ENCODE results near the gene CYP4F22.
"Not testable (repeated sequence)": the region's sequence is repeated elsewhere in the genome, so short reads cannot be mapped to it uniquely, and the experiment has no call there.

Gene CYP4F22

DNA sequence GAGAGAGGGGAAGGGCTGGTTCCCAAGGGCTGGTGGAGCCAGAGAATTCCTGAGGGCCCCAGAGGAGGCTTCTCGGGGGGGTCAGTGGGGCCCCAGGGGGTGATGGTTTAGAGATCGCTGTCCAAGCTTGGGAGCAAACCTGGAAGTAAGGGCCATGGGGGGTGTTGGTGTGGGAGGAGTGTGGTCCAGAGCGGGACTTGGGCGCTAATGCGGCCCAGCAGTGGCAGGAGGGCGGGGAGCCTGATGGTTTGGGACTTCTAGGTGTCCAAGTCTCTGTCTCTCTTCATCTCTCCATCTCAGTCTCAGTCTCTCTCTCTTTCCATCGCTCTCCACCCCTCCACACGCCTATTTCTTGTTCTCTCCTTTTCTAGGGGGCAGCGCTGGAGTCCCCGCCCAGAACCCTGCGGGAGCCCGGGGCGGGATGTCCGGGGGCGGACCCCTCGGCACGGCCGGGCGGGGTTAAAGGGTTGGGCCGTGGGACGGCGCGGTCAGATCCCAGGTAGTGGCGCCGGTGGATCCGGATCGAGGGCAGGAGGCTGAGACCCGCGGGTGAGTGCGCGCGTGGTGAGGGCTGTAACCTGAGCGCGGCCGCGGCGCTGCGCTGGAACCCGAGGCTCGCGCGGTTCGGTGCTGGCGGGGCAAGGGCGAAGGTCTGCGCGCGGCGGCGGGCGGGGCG is at the start of gene CYP4F22:
TSS of gene CYP4F22 (plus strand) at position 491 of the 676 bp plus-strand sequence. CDS start 16,812 bp downstream, outside the sequence.
- DNase-seq: no peak

DNA sequence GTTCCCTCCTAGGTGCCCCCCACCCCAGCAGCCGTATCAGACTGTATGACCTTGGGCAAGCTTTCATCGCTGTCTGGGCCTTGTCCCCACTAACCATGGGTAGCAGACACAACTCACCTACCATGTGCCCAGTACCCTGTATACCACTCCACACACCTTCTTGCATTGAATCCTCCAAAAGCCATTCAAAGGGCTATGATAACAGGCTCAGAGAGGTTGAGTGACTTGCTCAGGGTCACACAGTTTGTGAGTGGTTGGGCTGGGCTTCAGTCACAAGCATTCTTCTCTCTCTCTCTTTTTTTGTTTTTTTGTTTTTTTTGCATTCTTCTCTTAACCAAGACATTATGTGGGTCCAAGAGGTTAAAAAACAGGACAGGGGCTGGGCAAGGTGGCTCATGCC is 46.6 kb upstream of the CYP4F22 start:
- no peak for DNase-seq

DNA sequence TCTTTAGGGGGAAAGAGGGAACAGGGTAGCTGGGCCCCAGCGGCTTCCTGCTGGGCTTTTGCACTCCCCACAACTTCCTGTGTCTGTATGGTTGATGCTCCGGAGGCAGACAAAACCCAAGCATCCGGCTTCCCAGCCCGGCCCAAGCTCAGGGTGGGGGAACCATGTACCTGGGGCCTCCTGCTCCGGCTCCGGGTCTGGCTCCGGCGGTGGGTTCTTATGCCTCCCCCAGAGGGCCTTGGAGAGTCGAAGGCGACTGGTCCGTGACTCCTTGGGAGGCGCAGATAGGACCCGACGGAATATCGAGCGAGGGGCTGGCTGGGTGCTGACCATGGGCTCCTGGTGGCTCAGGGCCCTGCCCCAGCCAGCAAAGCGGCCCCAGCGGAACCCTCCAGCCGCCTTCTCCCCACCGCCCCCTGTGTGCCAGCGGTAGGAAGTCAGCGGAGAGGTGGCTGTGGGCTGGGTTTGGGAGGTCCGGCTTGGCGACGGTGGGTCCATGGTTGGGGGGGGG is 44.4 kb upstream of the CYP4F22 start:
- DNase-seq: no peak

DNA sequence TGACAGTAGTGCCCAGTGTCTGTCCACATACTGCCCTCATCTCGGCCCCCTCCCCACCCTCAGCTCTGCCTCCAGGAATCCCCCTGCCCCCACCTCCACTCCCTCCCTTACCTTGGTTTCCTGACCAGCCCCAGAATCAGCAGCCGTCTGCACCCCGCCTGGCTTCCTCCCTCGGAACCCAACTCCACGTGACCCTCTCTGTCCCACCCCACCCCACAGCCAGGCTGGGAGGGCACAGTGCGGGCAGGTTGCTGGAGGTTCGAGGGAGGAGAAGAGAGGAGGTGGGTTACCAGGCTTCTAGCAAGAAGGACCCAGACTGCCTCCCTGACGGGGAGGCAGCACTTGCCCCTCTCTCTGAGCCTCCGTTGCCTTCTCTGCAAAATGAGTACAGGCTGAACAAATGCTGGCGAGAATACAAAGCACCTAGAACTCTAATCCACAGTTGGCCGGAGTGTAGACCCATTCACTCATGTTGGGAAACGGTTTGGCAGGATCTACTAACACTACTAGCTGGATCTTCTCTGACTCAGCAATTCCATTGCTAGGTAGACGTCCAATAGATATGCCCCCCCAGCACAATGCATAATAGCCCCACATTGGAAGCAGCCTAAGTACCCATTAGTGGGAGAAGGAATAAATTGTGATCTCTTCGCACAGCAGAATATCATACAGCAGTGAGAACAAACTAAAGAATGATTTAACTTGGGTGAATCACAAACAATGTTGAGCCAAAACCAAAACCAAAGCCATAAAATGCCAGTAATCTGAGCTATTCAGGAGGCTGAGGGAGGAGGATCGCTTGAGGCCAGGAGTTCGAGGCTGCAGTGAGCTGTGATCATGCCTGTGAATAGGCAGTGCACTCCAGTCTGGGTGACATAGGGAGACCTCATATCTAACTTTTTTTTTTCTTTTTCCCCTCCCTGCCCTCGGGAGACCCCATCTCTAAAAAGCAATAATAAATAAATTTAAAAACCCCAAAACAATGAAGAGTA is 43.6 kb upstream of the CYP4F22 start, which contains the start of gene RASAL3:
TSS of gene RASAL3 (minus strand) at position 151 of the 992 bp plus-strand sequence. CDS start 186 bp downstream, outside the sequence.
- no peak for DNase-seq

DNA sequence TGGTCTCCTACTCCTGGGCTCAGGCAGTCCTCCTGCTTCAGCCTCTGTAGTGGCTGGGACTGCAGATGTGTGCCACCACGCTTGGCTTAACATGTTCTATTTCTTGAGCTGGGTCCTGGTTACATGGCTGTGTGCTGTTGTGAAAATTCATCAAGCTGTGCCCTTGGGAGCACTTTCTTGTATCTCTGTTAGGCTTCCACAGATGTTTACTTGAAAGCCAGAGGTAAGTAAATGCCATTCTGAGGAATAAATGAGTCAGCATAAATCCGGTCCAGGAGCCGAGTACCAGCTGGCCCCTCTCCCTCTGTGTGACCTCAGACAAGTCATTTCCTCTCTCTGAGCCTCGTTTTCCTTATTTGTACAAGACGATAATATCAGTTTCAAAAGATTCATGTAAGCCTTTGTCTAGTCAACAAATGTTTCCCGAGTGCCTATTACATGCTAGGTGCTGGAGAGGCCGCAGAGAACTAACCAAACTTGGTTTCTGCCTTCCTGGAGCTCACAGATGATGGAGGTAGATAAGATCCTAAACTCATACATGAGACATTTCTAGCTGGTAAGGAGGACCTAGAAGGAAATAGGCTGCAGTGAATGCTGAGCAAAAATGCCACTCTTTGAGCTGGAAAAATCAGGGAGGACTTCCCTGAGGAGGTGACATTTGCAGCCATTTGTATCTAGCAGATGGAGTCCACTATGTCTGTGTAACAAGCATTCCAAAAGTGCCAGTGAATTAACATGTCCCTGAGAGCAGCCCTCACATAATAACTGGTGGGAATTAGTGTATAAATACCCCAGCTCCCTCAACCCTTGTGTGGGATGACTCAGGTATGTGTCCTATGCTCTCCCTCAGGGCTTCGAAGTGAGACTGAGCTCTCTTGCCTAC is 41.2 kb upstream of the CYP4F22 start:
- no peak for DNase-seq

DNA sequence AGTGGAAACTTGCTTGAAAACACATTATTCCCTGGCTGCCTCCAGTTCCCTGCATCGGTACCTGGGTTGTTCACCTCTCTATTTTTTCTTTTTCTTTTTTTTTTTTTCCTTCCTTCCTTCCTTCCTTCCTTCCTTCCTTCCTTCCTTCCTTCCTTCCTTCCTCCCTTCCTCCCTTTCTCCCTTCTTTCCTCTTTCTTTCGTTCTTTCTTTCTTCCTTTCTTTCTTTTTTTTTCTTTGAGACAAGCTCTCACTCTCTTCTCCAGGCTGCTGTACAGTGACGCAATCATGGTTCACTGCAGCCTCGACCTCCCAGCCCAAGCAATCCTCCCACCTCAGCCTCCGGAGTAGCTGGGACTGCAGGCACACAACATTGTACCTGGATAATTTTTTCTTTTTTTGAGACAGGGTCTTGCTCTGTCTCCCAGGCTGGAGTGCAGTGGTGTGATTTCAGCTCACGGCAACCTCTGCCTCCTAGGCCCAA is 40.6 kb upstream of the CYP4F22 start:
- no peak for DNase-seq

DNA sequence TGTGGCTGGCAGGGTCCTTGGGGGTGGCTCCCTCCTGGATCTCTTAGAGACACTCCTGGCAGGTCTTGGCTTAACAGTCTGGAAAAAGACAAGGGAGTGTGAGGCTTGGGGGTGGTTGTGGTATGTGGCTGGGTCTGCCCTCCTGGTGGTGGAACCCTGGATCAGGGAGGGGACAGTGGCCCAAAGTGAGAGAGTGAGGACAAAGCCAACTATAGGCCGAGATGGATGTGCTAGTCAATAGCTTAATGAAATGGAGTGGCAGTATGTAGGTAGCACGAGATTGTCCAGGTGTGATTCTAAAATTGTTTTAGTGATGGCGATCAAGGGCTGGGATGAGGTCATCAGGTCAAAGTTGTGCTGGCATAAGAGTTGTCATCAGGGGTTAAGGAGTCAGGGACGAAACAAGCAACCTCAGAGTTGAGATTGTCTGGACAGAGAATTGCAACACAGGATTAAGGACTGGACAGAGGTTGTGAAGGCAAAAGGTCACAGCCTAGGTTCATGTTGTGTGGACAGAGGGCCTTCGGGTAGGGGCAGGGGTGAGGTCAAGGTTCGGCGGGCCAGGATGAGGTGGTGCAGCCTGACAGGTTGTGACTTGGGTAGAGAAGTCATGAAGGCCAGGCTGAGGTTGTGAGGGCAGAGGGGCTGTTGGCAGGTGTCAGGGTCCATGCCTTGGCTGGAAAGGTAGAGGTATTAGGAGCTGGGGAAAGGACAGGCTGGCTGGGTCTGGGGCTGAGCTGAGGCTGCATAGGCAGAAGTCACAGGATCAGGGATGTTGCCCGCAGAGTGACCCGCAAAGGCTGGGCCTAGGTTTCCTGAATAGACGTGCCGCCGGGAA is 39.4 kb upstream of the CYP4F22 start:
- no peak for DNase-seq

DNA sequence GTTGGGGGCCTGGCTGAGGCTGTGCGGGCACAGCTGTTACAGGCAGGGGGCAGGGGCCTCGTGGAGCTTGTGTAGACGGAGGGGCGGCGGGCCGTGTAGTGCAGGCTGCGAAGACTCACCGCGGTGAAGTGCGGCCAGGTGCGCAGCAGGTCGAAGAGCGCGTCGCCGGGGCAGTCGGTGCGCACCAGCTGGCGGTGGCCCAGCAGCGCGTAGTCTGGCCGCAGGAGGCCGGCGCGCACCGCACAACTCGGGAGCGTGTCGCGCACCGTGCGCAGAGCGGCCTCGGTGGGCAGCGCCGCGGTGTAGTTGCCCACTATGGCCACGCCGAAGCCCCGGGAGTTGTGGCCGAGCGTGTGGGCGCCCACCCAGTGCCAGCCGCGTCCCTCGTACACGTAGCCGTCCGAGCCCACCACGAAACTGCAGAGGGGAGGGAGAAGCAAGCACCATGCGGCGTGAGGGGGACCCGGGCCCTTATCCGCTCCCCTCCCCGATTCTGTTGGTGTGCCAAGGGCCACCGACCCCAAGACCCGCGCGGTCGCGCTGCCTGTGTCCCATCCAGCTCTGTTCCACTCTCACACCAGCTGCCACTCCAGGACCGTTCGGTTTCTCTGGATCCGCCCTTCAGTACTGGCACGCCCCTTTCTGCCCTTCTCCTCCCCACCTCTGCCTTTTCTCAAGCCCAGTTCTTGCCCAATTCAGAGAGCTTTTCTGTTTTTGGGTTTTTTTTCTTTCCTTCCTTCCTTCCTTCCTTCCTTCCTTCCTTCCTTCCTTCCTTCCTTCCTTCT is 38.6 kb upstream of the CYP4F22 start:
- DNase-seq: no peak

DNA sequence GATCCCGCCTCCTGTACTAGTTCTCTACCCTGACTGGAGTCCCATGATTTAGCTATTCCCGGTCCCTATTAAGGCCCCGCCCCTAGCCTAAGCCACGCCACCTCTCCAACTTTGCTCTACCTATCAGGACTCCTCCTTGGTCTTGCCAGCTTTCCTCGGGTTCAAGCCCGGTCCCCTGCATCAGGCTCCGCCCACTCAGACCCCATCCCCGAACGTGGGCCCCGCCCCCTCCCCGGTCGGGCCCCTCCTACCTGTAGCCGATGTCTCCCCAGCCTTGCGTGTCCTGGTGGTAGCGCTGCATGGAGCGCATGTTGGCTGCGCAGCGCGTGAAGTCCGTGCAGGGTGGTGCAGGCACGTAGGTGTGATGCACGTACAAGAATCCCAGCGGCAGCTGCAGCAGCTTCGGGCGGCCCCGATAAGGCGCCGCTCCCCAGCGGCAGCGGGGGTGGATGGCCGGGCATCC is 36.7 kb upstream of the CYP4F22 start:
- DNase-seq: no peak

DNA sequence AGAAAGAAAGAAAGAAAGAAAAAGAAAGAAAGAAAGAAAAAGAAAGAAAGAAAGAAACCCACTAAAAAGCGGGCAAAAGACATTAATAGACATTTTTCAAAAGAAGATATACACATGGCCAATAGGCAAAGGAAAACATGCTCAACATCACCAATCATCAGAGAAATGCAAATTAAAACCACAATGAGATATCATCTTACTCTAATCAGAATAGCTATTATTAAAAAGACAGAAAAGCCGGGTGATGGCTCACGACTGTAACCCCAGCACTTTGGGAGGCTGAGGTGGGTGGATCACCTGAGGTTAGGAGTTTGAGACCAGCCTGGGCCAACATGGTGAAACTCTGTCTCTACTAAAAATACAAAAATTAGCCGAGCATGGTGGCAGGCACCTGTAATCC is 34.5 kb upstream of the CYP4F22 start:
- not testable (repeated sequence) for DNase-seq

DNA sequence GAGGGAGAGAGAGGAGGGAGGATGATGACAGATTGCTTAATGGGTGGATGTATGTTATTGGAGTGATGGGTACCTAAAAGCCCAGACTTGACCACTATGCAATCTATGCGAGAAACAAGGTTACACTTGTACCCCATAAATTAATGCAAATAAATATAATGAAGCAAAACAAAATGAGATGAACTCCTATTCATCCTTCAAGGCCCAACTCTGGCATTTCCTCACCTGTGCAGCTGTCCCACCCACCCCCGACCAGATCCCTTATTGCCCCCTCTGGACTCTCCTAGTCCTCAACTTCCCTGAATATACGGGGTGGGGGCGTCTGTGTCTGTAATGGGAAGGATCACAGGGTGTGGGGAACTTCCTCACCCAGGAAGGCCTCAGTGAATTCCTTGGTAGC is 33.2 kb upstream of the CYP4F22 start:
- DNase-seq: no peak

DNA sequence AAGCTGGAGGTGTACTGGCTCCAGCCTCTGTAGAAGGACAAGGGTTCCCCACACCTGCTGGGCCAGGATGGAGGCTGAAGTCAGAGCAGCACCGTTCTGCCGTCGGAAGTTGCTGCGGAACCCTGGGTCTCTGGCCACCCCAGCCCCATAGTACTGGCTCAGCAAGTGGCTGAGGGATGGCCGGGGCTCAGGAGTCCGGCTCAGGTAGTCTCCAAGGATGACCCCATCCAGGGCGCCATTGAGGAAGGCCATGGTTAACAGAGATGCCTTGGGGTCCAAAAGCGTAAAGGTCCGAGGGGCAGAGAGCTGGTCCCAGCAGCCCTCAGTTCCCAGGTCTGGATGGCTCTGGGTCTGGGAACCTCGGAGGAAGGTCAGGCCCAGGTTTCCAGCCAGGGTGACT is 32.7 kb upstream of the CYP4F22 start:
- no peak for DNase-seq

DNA sequence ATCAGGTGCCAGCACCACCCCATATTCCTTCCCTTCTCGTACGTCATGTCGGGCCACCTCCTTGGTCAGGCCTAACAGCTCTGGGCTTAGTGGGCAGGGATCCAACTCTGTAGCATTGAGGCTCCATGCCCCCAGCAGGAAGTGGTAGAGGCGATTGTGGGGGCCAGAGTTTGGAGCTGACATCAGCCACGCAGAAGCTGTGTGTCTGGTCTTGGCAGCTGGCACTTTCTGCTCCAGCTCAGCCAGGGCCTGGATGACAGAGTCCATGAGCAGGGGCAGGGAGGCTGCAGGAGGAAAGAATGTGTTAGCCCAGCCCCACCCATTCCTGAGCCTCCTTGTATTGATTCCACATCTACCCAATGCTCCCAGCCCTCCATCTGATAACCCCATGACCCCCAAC is 32.0 kb upstream of the CYP4F22 start:
- DNase-seq: no peak

DNA sequence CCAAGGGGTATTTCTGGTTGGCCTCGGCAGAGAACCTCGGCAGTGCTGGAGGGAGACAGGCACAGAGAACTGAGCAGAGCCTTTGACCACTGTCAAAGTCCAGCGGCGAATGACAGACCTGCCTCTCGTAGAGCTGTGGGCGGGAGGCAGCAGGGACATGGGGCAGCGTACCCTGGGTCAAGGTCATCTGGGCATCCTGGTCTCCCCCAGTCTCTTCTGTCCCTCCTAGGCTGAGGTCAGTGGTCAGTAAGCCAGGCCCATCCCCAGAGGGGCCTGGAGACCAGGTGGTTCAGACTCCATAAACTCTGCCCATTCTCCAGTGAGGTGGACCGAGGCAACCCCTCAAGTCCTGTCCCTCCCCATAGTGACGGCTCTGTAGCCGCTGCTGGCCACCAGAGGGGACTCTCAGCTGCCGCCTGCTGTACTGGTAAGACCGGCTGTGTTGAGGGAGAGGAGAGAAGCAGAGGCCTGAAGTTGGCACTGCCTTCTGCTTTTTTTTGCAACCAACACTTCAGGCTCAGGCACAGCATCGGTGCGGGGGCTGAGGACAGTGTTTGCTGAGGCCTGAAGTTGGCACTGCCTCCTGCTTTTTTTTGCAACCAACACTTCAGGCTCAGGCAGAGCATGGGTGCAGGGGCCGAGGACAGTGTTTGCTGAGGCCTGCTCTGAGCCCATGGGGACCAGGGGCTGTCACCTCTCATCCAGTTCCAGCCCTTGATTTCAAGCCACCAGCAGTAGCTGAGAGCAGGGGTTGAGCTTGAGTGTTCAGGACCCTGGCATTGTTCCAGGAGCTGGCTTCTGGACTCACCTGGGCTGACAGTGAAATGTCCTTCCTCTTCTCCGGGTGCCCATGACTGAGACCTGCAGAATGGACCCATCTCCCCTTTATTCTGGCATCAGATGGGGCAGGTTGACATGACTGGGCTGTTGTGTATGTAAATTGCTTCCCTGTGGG is 28.7 kb upstream of the CYP4F22 start, which contains the start of gene PGLYRP2:
TSS of gene PGLYRP2 (minus strand) at position 111 of the 955 bp plus-strand sequence. CDS start 130 bp downstream, outside the sequence.
- no peak for DNase-seq

DNA sequence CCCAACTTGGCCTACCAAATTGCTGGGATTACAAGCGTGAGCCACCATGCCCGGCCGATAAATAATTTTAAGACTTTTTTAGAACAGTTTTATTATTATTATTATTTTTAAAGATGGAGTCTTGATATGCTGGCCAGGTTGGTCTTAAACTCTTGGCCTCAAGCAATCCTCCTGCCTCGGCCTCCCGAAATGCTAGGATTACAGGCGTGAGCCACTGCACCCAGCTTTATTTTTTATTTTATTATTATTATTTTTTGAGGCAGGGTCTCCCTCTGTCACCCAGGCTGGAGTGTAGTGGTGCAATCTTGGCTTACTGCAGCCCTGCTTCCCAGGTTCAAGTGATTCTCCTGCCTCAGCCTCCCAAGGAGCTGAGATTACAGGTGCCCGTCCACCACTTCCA is 27.3 kb upstream of the CYP4F22 start:
- DNase-seq: not testable (repeated sequence)

DNA sequence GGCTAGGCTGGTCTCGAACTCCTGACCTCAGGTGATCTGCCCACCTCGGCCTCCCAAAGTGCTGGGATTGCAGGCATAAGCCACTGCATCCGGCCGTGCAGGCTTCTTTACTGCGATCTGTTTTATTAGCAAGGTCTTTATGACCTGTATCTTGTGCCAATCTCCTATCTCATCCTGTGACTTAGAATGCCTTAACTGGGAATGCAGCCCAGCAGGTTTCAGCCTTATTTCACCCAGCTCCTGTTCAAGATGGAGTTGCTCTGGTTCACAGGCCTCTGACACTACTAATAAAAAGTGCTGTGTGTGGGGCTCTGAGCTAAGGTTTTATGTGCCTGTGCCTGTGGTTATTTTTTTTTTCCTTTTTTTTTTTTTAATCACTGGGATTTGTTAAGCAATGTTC is 22.6 kb upstream of the CYP4F22 start:
- not testable (repeated sequence) for DNase-seq

DNA sequence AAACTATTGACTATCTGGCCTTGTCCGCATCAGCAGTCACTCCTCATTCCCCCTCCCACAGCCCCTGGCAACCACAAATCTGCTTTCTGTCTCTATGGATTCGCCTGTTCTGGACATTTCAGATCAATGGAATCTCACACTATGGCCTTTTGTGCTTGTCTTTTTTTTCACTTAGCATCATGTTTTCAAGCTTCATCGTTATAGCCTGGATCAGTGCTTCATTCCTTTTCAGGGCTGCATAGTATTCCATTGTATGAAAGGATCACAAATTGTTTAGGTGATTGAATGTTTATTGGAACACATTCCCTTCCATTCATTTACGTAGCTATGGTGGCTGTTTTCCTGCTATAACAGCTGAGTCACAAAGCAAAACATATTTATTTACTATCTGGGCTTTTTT is 21.3 kb upstream of the CYP4F22 start:
- DNase-seq: no peak

DNA sequence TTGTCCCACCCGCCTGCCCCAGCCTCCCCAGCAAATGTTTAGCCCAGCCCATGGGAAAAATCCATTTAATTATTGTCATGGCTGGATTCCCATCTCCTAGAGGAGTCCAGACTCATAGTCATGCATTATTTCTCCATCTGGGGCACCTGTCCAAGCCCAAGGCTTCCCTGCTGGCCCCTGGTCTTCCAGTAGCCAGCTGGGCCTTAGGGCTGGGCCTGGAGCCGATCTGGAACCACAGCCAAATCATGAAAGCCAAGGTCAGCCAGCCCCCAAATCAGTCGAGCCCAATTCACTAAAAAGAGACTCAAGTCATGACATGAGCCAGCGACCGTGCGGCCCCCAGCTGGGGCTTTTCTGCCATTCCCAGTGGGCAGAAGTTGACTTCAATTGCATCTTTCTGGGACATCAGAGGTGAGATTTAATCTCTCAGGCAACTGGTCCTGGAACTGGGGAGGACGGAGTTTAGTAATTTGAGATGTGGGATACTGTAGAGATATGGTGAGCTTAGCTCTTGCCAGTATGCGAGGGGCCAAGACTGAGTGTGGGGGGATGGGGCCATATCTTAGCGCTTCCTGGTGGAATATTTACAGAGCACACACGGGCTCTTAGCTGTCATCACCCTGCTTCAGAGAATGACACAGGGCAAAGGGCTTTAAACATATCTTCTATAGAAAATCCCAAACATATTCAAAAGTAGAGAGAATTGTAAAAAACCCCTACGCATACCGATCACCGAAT is 19.7 kb upstream of the CYP4F22 start:
- no peak for DNase-seq

All from NCI-H1048 (cell line).